GM19023 (cell line): ENCODE measurements around the gene FAM83G.

Experiments
- ATAC-seq: cut with Tn5 transposase; IDR thresholded peaks from one replicate; pipeline ENCODE4 v1.9.1; 2021; ENCODE audit warnings: mild to moderate bottlenecking, moderate library complexity; ENCODE audit not compliant: unreplicated experiment

The FAM83G gene

DNA sequence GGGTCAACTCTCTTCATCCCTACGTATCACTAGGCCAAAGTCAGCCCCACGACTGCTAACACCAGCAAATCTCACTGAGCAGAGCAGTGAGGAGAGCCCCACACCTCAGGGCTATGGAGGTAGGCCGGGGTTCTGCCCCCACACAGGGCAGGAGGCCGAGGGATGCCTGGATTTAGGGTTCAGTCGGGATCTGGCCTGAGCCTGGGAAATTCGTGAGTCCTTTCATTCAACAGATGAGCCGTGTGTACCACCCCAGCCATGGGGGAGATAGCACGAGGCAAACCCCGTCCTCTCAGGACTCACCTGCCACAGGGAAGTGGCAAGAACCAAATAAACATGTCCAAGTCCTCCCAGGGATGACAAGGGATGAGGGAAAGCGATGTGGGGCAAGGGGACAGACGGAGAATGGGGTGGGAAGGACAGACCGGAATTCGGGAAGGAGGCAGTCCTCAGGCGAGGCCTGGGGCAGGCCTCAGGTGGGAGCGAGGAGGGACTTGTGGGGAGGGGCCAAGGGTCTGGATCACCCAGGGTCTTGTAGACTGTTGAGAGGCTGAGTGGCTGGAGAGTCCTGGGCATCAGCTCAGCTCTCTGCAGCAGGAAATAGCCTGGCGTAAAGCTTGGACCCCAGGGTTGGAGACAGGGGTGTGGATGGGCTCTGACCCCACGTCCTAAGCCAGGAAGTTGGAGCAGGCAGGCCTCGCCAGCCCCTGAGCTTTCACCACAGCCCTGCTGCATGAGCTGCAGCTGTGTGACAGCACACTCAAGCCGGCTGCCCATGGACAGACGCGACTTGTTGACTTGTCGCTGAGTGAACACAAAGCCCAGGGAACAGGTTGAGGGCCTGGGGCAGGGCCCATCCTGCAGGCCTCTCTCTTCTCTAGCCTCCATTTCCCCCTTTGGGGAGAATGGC, 7.9 kb upstream of the FAM83G start:
- ATAC-seq: no peak

DNA sequence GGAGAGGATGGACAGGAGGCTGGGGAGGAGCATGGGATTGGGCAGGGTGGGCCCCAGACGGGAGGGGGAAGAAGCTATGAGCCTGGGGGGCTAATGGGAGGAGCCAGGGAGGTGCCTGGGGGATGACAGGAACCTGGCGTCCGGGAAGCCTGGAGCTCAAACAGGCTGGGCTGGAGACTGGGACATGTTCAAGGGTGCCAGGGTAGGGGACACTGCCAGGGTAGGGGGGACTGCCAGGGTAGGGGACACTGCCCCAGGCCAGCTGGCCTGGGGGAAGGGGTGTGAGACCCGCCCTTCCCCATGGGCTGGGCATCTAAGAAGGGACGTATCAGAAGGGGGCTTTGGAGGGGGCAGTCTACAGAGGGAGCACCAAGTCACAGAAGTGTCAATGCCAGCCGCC, 7.0 kb upstream of the FAM83G start:
- ATAC-seq: no peak

DNA sequence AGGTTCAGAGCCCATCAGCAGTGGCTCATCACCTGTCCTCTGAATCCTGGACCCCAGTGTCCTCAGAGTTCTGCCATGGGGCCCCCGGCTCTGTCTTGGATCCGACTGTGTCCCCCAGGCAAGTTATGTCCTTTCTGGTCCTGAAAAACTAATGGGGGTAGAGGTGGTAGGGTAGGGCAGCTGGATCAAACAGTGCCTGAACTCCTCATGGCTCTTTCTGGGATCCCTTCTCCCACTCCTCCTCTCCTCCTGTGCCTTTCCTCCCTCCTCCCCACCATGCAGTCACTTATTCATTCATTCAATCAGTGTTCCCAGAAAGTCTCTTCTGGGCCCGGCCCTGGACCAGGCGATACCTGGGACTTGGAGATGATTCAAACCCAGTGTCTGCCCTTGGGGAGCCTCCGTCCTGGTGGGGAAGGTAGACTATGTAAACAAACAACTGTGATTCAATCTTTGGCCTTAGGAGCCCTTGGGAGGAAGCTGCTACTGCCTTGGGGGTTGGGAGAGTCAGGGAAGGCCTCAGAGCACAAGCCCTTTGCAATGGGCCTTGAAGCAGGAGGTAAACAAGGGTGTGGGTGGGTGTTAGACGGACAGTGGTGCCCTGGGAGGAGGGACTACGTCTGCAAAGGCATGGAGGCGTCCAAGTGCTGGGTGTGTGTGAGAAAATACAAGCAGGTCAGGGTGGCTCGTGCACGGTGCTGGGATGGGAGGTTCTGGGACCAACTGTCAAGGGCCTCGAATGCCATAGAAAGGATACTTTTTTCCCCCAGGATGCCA, 6.4 kb upstream of the FAM83G start:
- no peak for ATAC-seq

DNA sequence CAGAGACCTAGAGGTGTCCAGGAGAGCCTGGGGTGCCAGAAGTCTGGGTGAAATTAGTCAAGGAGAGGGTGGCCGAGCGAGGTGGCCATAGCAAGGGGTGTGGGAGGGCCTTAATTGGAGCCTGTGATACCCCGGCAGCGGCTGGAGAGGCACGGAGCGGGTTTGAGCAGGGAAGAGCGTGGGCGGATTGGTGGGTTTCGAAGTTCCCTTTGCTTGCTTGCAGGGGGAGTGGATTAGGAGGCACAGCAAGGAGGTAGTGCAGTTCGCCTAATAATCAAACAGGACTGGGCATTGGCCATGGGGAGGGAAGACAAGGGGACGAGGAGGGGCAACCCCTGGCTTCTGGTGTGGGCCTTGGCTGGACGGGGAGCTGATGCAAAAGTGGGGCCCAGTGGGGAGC, 5.4 kb upstream of the FAM83G start:
- ATAC-seq: no peak

DNA sequence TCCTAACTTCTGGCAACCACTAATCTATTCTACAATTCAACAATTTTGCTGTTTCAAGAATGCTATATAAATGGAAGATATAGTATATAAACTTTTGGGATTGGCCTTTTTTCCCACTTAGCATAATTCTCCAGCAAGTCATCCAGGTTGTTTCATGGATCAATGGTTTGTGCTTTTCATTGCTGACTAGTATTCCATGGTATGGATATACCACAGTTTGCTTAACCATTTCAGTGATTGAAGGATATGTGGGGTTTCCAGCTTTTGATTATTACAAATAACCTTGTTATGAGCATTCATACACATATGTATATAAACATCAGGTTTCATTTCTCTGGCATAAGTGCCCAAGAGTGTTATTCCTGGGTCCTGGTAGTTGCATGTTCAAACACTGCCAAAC, 2.1 kb upstream of the FAM83G start:
- ATAC-seq: no peak

DNA sequence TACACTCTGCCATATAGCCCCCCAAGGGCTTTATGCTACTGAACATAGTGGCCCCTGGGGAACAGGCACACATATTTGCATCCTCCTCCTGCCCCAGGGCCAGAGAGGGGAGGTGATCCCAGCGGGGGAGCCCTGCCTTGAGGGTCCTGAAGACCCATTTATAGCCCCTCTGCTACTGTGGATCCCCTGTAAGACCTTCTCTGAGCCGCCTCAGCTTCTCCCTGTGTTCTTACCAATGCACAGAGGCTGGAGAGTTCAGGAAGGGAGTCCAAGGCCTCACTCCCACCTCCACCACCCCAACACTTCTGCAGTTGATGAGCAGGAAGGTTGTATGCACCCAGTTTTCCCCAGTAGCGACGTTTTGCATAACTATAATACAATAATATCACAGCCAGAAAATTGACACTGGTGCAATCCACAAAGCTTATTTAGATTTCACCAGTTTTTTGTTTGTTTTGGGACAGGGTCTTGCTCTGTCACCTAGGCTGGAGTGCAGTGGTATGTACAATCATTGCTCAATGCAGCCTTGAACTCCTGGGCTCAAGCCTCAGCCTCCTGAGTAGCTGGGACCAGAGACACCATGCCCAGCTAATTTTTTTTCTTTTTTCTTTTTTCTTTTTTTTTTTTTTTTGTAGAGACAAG, 1.3 kb upstream of the FAM83G start:
- ATAC-seq: no peak

DNA sequence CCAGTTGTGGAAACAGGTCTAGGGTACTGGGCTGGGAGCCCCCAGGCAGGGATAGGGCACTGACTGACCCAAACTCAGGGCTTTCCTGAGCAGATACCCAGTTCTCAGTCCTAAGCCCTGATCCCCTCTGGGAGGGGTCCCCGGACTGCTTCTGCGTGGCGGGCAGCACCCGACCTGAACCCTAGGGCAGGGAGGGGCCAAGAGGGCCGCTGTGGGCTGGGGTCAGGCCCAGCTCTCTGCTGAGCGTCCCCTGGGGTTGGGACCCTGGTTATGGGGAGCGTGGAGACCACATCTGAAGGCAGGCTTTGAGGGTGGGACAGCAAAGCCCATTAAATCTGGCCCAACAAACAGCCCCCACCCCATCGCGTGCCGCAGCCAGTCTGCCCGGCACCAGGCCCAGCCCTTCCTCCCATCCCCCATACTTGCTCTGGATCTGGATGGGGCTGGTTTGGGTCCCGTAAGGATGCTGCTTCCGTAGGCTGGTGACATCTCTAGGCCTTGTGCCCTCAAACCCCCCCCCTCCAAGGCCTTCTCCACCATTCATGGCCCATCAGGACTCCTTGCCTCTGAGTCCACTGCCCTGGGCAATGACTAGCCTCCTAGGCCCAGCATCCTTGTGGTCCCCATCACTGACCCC, 691 bp upstream of the FAM83G start:
- no peak for ATAC-seq

DNA sequence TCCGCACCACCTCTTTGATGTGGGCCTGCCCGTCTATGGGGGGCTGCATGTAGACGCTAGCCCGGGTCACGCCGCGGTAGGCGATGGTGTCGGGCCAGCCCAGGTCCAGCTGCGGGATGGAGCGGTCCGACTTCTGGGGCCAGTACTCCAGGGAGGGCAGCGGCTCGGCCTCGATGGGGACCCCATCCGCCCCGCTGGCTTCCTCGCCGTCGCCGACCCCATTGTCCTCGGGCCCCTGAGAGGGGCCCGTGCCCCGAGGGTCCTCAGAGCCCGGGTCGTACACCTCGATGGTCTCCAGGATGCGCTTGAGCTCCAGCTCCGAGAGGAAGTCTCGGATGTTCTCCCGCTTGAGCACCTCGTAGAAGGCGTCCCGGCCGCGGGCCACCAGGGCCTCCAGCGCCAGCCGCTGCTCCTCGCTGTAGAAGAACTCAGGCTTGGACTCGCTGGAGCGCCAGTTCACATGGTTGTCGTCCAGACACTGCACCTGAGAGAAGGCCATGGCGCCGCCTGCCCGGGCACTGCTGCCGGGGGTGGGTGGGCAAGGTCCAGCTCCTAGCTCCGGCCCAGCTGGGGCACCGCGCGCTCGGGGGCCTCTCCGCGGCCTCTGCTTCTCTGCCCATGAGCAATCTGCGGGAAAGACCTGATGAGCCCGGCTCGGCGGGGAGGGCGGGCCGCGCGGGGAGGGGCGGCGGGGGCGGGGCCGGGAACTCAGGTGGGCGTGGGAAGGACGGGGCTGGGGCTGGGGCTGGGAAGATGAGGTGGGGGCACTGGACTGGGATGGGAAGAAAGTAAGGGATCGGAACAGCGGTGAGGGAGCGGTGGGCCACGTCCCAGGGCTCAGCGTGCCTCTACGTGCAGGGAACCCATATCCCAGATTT, 782 bp downstream of the FAM83G start:
- peak; percentile 24 for ATAC-seq

DNA sequence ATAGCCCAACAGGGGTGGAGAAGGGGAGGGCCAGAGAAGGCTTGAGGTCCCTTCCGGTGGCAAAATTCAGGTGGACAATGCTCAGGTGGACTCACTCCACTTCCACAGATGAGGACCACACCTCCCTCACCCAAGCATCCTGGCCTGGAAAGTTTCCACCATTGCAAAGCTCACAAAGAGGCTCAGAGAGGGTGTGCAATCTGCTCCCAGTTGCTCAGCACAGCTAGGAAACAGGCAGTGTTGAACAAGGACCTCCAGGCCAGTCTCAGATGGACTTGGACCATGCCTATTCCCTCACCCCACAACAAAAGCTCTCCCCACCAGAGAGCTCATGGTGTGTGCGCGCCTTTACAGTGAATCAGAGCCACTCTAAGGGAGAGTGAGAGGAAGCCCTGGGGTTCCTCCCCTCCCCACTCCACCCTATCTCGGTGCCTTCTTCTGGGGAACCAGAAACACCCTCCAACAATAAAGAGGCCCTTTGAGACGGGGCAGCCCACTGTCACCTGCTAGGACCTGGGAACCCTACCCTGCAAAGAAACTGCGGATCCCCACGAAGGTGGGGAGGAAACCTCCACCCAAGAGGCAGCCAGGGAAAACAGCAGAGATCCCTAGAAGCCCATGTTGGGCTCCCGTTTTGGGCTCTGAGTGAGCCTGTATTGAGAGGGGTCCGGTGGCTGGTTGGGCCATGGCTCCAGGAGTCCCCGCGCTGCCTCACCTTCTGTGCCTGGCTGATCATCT, 1.6 kb downstream of the FAM83G start:
- no peak for ATAC-seq

DNA sequence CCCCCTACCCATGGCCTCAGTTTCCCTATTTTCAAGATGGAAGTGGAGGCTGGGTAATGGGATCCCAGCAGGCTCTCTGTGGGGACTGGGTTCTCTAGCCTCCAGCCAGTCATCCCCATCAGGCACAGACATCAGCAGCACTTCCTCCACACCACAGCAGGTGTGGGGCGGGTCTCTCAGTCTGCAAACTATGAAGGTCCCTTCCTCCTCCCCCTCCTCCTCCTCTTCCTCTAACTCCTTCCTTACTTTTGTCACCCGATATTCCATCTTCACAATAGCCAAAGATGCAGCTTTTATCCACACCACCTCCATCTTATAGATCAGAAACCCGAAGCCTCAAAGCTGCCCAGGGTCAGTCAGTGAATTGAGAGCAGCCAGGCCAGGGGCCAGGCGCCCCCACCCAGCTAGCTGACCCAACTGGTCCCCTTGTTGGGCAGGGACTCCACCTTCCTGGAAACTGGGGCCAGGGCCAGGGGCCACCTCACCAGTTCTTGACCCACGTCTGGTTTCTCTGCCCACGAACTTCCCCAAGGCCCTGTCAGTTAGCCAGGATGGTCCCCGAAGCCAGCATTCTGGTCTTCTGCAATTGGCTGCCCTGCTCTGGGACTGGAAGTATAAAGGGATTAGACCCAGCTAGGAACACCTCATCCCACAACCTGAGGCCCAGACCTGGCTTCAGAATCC, 2.5 kb downstream of the FAM83G start:
- ATAC-seq: no peak

DNA sequence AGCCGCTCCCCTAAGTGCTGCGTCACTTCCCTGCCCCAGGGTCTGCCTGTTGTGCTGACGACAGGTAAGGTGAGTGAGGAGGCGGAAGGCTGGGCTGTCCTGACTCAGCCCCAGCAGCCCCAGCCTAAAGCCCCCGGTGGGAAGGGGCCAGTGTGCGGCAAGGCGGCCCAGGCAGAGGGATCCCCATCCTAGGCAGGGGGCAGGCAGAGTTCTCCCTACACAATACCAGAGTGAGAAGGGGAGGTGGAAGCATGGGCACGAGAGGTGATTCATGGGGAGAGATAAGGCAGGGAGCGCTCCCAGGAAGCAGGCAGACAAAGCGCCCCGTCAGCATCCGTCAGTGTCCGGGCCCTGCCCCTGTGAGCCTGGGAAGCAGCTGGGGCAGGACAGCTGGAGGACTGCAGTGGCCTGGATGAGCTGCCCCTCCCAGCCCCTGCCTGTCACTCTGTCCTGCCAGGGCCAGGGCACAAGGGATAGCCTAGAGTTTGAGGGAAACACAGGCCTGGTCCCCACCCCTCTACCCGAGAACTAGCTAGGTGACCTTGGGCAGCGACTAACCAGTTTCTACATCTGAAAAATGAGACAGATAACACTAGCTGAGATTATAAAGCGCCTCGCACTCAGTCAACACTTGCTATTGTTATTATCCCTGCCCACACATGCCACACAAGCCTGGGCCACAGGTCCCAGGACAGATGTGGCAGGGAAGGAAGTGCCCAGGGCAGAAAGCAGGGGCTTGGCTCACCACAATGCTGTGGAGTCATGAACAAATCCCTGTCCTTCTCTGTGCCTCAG, 3.8 kb downstream of the FAM83G start:
- ATAC-seq: no peak

DNA sequence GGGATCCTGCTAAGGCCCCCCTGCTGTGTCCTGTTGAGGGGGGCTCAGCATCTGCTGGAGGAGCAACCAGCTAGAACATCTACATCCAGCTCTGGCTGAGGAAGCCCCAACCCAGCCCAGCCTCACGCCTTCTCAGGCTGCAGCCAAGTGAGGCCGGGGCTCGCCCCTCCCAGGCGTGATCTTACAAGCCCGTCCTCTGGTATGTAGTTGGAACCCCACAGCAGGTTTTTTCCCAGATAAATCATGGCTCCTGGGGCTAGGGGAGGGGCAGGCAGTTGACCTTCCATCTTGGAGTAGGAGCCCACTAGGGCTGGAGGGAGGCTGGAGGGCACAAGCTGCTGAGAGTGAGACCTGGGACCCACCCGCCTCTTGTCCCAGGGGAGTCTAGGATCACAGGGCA, 4.7 kb downstream of the FAM83G start:
- ATAC-seq: no peak

DNA sequence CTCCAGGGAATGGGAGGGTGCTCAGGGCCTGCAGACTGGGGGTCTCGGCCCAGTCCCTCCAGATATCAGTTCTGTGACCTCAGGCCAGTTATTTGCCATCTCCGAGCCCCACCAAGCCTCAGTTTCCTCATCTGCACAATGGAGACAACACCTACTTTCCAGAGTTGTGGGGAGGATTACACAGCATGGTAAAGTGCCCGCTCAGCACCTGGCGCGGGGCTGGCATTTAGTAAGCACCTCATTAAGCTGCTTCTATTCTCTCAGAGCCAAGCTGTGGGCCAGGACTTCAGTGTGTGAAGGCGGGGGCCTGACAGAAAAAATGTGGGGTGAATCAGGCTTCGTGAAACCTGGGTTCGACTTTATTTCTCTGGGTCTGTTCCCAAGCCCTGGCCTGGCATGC, 5.2 kb downstream of the FAM83G start:
- ATAC-seq: no peak

DNA sequence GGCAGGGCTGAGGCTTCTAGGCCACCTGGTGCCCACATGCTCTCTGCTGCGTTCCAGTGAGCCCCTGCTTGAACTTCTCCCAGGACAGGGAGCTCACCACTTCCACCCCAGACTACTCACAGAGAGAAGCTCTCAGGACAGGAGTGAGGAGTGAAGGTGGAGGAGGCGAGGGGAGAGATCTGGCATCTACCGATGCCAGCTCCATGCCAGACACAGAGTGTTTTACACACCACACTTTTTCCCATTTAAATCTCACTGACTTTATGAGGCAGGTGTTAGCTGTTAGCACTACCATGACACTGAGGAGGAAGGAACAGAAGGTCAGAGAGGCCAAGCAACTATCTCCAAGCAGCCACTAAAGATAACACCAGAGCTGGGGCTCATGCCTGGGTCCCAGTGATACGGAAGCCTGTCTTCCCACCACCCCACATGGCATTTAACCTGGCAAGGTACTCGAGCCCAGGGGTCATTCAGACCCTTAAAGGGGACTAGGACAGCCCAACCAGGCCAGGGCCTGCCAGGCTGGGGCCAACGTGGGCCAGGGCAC, 6.8 kb downstream of the FAM83G start:
- no peak for ATAC-seq

DNA sequence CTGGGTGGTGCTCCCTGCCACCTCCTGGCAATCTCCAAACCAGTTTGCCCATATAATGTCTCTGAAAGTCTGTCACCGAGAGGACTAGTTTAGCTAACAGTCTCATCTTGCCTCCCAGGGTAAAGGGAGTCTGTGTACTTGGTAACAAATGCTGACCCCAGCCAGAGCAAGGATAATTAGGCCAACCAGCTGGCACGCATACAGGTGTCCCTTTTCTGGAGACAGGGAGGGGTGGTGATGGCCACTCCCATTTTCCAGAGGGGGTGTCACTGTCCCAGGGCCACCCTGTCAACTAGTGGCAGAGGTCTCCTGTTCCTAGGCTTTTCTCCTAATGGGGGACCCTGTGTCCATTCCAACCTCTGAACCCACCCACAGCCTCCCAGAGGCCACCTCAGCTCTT, 8.1 kb downstream of the FAM83G start:
- no peak for ATAC-seq

DNA sequence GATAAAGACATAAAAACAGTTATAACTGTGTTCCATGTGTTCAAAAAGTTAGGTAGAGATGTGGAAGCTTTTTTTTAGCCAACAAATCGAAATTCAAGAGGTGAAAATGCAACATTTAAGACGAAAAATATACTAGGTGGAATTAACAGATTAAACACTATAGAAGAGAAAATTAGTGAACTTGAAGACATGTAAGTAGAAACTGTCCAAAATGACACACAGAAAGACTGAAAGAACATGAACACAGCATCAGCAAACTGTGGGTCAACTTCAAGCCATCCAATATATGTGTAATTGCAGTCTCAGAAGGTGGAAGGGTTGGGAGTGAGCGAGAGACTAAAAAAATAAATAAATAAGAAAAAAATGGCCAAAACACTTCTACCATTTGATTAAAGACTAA, 9.3 kb downstream of the FAM83G start:
- ATAC-seq: no peak

DNA sequence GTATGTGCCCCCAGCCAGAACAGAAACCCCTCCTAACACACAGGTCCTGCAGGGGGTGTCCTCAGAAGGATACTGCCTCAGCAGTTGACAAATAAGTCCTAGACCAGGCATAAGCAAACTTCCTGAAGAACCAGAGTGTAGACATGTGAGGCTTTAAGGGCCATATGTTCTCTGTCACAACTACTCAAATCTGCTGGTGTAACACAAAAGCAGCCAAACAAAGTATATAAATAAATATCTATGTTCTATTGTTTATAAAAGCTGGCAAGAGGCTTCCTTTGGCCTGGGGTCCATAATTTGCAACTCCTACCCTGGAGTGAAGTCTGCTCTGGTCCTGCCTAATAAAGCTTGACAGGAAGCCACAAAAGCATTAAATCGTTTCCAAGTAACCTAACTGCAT, 9.9 kb downstream of the FAM83G start:
- no peak for ATAC-seq
